ENCODE measurements around the gene ARHGAP9.

- TF ChIP-seq CTCF (IDR thresholded peaks at IDR 0.05; ENCODE audit: insufficient read depth, low read length, poor library complexity, severe bottlenecking) = peak; percentile 75
- no peak for TF ChIP-seq EZH2phosphoT487 (conservative IDR thresholded peaks at IDR 0.05; ENCODE audit: low read length)
These were observed 26.6 kb downstream of the ARHGAP9 start for GRCh38 chr12:57452937-57453509.

Data from SU-DHL-6 (cell line).